Tibial nerve (tissue), 4 donors: ENCODE results near the gene COL27A1.

Experiments
- EP300 ChIP-seq, 2 donors: sonication (generic); formaldehyde crosslinking; IDR thresholded peaks; one replicate each; pipeline ENCODE4 v1.6.1; 2017; ENCODE audit warnings: antibody characterized with exemption in 2 of 2, mild to moderate bottlenecking in 1 of 2
- POLR2A ChIP-seq, 2 donors: fragments of 450-650 bp; IDR thresholded peaks; one replicate each; pipeline ENCODE4 v1.6.1; 2017; ENCODE audit warnings: antibody characterized with exemption in 2 of 2, mild to moderate bottlenecking in 2 of 2, moderate library complexity in 2 of 2
- TF ChIP-seq, protein P1 (sequence below), 5 experiments: fragments of 200-600 bp in 3 of 5; fragments of 450-650 bp in 2 of 5; sonication (generic) in 3 of 5; IDR thresholded peaks; one replicate each; pipeline ENCODE4 v1.5.1; 2016 to 2019; ENCODE audit warnings: antibody characterized with exemption in 5 of 5, mild to moderate bottlenecking in 3 of 5, moderate library complexity in 2 of 5

DNA sequence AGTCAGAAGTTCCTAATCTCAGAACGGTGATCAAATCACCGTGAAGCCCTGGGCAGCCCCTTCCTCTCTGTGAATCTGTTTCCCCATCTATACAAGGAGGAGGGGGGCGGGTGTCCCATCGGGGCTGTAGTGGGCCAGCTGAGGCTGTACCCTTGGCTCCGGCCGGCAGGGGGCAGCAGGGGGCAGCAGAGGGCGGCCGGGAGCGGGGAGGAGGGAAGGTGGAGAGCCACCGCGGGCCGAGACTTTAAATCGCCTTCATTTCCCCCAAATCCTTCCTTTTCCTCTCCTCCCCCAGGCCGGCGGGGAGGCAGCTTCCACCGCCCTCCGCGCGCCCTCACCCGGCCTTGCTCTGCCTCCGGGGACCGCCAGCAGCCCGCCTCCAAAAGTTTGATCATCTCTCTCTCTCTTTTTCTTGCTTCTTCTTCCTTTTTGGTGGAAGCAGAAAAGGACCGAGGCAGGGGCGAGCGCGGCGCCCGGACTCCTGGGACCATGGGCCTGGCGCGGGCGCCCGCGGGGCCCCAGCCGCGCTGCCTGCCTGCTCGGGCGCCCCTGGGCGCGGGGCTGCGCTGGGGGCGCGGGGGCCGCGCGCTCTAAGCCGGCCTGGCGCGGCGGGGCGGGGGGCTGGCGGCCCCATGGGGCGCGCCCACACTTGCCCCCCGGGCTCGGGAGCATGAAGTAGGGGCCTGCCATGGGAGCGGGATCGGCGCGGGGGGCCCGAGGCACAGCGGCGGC lies at the start of gene COL27A1:
- TF ChIP-seq, protein P1, sequence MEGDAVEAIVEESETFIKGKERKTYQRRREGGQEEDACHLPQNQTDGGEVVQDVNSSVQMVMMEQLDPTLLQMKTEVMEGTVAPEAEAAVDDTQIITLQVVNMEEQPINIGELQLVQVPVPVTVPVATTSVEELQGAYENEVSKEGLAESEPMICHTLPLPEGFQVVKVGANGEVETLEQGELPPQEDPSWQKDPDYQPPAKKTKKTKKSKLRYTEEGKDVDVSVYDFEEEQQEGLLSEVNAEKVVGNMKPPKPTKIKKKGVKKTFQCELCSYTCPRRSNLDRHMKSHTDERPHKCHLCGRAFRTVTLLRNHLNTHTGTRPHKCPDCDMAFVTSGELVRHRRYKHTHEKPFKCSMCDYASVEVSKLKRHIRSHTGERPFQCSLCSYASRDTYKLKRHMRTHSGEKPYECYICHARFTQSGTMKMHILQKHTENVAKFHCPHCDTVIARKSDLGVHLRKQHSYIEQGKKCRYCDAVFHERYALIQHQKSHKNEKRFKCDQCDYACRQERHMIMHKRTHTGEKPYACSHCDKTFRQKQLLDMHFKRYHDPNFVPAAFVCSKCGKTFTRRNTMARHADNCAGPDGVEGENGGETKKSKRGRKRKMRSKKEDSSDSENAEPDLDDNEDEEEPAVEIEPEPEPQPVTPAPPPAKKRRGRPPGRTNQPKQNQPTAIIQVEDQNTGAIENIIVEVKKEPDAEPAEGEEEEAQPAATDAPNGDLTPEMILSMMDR (IDR thresholded peaks at IDR 0.05) = peak; percentile 94 to 97 (median 95)
- TF ChIP-seq POLR2A (IDR thresholded peaks at IDR 0.05) (no peak), EP300 (IDR thresholded peaks at IDR 0.05) (peak in 1 of 2 donors; percentile 55)
